RWPE1 (cell line): ENCODE results near the gene SYNGR3.

Source experiments
- CTCF ChIA-PET: fragments of 350-600 bp; sonication (Branson Sonifier 250); formaldehyde crosslinking; extraction: SDS; loops from one replicate; lab custom pipeline; 2021; lab: Yijun Ruan, JAX
- POLR2A ChIA-PET: fragments of 400-600 bp; formaldehyde crosslinking; extraction: SDS; loops from one replicate; lab custom pipeline; 2020; ENCODE audit warnings: antibody characterized with exemption; ENCODE audit not compliant: low non-redundant PET; lab: Yijun Ruan, JAX
- DNase-seq: peaks from one replicate; pipeline ENCODE4 v3.0.0; 2012; ENCODE audit warnings: low spot score
- H3K27ac ChIP-seq: fragments of 450-650 bp; 2 replicates; pipeline ENCODE4 v1.5.1; 2017
- CTCF ChIP-seq: fragments of 450-650 bp; conservative IDR thresholded peaks from 2 replicates; pipeline ENCODE4 v1.5.1; 2017; ENCODE audit warnings: low read depth, mild to moderate bottlenecking

The SYNGR3 gene

GRCh38 chr16:2037115-2037514 lies 47.3 kb downstream of the SYNGR3 start:
- ChIA-PET CTCF (interaction anchor here (1.1 kb wide), 1 partner anchor 20 kb away, joined by 3 read pairs; no protein-coding TSS in a partner anchor), POLR2A (no interaction called here)
- TF ChIP-seq CTCF = no peak
- peak overlapping the region; percentile 12 for H3K27ac ChIP-seq
- DNase-seq = no peak

DNA sequence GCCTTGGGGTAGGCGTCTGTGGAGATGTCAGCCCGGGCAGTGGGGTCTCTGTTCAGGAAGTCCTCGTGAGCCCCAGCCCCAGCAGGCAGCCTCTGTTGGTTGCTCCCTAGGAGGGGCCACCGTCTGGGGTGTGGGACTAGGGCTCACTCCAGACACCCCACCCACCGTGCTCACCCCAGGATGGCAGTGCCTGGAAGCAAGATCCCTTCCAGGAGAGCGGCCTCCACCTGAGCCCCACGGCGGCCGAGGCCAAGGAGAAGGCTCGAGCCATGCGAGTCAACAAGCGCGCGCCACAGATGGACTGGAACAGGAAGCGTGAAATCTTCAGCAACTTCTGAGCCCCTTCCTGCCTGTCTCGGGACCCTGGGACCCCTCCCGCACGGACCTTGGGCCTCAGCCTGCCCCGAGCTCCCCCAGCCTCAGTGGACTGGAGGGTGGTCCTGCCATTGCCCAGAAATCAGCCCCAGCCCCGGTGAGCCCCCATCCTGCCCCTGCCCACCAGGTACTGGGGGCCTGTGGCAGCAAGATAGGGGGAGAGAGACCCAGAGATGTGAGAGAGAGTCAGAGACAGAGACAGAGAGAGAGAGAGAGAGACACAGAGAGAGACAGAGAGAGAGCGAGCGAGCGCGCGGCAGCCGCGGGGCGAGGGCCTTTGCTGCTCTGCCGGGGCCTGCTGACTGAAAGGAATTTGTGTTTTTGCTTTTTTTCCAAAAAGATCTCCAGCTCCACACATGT lies 48.0 kb downstream of the SYNGR3 start:
- ChIA-PET CTCF (interaction anchor here (0.6 to 1.1 kb wide), 2 partner anchors 20 to 44 kb away, joined by 3 read pairs; no protein-coding TSS in a partner anchor), POLR2A (no interaction called here)
- DNase-seq = no peak
- peak overlapping the region; percentile 12 for H3K27ac ChIP-seq
- no peak for TF ChIP-seq CTCF

DNA sequence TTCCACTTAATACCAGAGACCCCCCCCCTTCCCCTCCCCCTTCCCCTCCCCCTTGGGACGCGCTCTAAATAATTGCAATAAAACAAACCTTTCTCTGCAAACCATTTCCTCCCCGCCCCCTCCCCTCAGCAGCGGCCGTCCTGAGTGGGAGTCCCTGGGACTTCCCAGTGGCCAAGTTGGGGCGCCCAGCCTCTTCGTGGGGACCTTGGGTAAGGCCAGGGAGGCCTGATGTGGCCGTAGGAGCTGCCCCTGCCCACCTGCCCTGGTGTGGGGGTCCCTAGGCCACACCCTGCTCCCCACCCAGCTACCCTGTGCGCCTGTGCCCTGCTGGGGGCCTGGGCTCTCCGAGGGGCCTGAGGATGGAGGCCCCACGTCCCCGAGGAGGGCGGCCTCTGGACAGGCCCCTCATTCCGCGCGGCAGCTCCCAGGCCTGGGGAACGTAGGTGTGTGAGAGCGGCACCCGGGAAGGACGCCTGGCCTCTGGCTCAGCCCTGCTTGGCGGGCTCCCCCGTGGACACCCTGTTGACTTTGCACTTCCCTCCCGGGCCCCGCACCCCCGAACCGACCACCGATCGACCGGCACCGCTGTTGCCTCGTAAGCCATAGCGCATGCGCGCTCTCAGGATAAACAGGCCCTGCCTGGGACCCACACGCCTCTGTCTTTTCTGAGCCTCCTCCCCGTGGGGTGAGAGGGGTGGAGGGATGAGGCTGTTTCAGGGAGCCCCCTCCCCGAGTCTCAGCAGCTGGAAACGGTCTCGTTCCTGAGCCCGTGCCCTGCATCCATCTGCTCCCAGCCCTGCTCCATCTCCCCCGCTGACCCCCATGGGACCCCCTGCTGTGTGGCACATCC lies 48.8 kb downstream of the SYNGR3 start:
- POLR2A ChIA-PET = no interaction called here
- CTCF ChIA-PET = interaction anchor here (0.6 kb wide), 1 partner anchor 45 kb away, joined by 3 read pairs; no protein-coding TSS in a partner anchor

GRCh38 chr16:2039274-2040031 lies 49.7 kb downstream of the SYNGR3 start:
- no peak for DNase-seq
- ChIA-PET CTCF (no interaction called here), POLR2A (interaction anchor here (0.5 to 0.9 kb wide), 2 partner anchors 12 to 16 kb away, joined by 3 to 4 read pairs; no protein-coding TSS in a partner anchor)
- no peak for TF ChIP-seq CTCF
- peak overlapping the region; percentile 78 for H3K27ac ChIP-seq

More for the DNA sequence above, 48.8 kb downstream of the SYNGR3 start:
- H3K27ac ChIP-seq = peak overlapping the region; percentile 78
- TF ChIP-seq CTCF = no peak
- DNase-seq = no peak

GRCh38 chr16:2040041-2040786 lies 50.4 kb downstream of the SYNGR3 start:
- POLR2A ChIA-PET = interaction anchor here (0.5 to 1.2 kb wide), 4 partner anchors 12 to 1771 kb away, joined by 3 to 4 read pairs (median 3); partner anchors contain the start of gene RPS2

More at GRCh38 chr16:2040041-2040786, 50.4 kb downstream of the SYNGR3 start:
- CTCF ChIA-PET = interaction anchor here (0.6 to 1.0 kb wide), 2 partner anchors 8 to 16 kb away, joined by 3 read pairs; no protein-coding TSS in a partner anchor
- no peak for TF ChIP-seq CTCF
- peak overlapping the region; percentile 78 for H3K27ac ChIP-seq
- no peak for DNase-seq
